NT2/D1 (cell line): Measurements from ENCODE around the gene CIB1.

Source experiments
- DNase-seq: peaks from one replicate; pipeline ENCODE4 v3.0.0-alpha.2; 2011; ENCODE audit warnings: low read depth, low spot score
- H3K27me3 ChIP-seq: 2 replicates; pipeline ENCODE4 v1.6.0; 2011; ENCODE audit warnings: mild to moderate bottlenecking; ENCODE audit not compliant: insufficient read length, insufficient read depth
- H3K36me3 ChIP-seq: 2 replicates; pipeline ENCODE4 v1.6.1; 2011; ENCODE audit warnings: mild to moderate bottlenecking, low read length, mixed read lengths; ENCODE audit not compliant: insufficient read depth, insufficient read length
- H3K4me1 ChIP-seq: 2 replicates; pipeline ENCODE4 v1.5.1; 2011; ENCODE audit not compliant: insufficient read depth, insufficient read length
- H3K4me3 ChIP-seq: 2 replicates; pipeline ENCODE4 v1.5.1; 2011; ENCODE audit warnings: low read depth; ENCODE audit not compliant: insufficient read length
- H3K9ac ChIP-seq: 2 replicates; pipeline ENCODE4 v1.6.0; 2011; ENCODE audit warnings: low read depth; ENCODE audit not compliant: insufficient read length
- H3K9me3 ChIP-seq: 2 replicates; pipeline ENCODE4 v1.5.1; 2011; ENCODE audit warnings: mild to moderate bottlenecking, low read length; ENCODE audit not compliant: insufficient read depth
- SUZ12 ChIP-seq: IDR thresholded peaks from 2 replicates; pipeline ENCODE4 v1.6.1; 2011; ENCODE audit not compliant: insufficient read length, insufficient read depth; ENCODE audit errors: extremely low read depth
- YY1 ChIP-seq: IDR thresholded peaks from 2 replicates; pipeline ENCODE4 v1.6.1; 2011; ENCODE audit not compliant: insufficient read length, insufficient read depth
- ZNF274 ChIP-seq: IDR thresholded peaks from 2 replicates; pipeline ENCODE4 v1.6.1; 2011; ENCODE audit warnings: mild to moderate bottlenecking, low read depth, low read length

CIB1 gene

DNA sequence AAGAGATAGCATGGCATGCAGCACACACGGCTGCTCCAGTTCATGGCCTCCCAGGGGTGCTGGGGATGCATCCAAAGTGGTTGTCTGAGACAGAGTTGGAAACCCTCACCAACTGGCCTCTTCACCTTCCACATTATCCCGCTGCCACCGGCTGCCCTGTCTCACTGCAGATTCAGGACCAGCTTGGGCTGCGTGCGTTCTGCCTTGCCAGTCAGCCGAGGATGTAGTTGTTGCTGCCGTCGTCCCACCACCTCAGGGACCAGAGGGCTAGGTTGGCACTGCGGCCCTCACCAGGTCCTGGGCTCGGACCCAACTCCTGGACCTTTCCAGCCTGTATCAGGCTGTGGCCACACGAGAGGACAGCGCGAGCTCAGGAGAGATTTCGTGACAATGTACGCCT is 4.8 kb downstream of the CIB1 start:
- no peak for DNase-seq
- TF ChIP-seq YY1 (no peak), SUZ12 (no peak), ZNF274 (no peak)
- Histone ChIP-seq H3K9ac (no peak overlapping the region), H3K4me3 (no peak overlapping the region), H3K4me1 (no peaks in the 10 kb centered on the region), H3K9me3 (no peaks in the 10 kb centered on the region), H3K27me3 (no peaks in the 10 kb centered on the region), H3K36me3 (peaks cover 68% of the 10 kb centered on the region)

DNA sequence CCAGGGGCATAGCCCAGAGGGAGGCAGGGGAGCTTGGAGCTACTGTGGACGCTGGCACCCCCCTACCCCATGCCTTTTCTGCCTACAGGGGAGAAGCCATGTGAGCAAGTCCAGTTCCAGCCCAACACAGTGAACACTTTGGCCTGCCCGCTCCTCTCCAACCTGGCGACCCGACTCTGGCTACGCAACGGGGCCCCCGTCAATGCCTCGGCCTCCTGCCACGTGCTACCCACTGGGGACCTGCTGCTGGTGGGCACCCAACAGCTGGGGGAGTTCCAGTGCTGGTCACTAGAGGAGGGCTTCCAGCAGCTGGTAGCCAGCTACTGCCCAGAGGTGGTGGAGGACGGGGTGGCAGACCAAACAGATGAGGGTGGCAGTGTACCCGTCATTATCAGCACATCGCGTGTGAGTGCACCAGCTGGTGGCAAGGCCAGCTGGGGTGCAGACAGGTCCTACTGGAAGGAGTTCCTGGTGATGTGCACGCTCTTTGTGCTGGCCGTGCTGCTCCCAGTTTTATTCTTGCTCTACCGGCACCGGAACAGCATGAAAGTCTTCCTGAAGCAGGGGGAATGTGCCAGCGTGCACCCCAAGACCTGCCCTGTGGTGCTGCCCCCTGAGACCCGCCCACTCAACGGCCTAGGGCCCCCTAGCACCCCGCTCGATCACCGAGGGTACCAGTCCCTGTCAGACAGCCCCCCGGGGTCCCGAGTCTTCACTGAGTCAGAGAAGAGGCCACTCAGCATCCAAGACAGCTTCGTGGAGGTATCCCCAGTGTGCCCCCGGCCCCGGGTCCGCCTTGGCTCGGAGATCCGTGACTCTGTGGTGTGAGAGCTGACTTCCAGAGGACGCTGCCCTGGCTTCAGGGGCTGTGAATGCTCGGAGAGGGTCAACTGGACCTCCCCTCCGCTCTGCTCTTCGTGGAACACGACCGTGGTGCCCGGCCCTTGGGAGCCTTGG is 5.6 kb downstream of the CIB1 start:
- peaks cover 77% of the 10 kb centered on the region for H3K36me3 ChIP-seq

GRCh38 chr15:90227336-90227735 is 6.4 kb downstream of the CIB1 start:
- H3K4me3 ChIP-seq: no peak overlapping the region
- peaks cover 79% of the 10 kb centered on the region for H3K36me3 ChIP-seq
- no peak overlapping the region for H3K9ac ChIP-seq
- no peaks in the 10 kb centered on the region for H3K27me3 ChIP-seq
- no peak for TF ChIP-seq YY1
- TF ChIP-seq ZNF274: no peak
- no peak for TF ChIP-seq SUZ12
- no peaks in the 10 kb centered on the region for H3K9me3 ChIP-seq
- no peaks in the 10 kb centered on the region for H3K4me1 ChIP-seq
- DNase-seq: no peak

More for the DNA sequence above, 5.6 kb downstream of the CIB1 start:
- TF ChIP-seq YY1 (no peak), SUZ12 (no peak), ZNF274 (no peak)
- no peaks in the 10 kb centered on the region for H3K27me3 ChIP-seq
- H3K9me3 ChIP-seq: no peaks in the 10 kb centered on the region
- no peak overlapping the region for H3K4me3 ChIP-seq
- no peaks in the 10 kb centered on the region for H3K4me1 ChIP-seq
- DNase-seq: no peak
- H3K9ac ChIP-seq: no peak overlapping the region

GRCh38 chr15:90225504-90226234 is 8.1 kb downstream of the CIB1 start:
- H3K4me1 ChIP-seq: peaks cover 9% of the 10 kb centered on the region
- H3K9me3 ChIP-seq: no peaks in the 10 kb centered on the region
- H3K36me3 ChIP-seq: peaks cover 70% of the 10 kb centered on the region
- H3K27me3 ChIP-seq: no peaks in the 10 kb centered on the region
- no peak overlapping the region for H3K4me3 ChIP-seq
- TF ChIP-seq SUZ12 (no peak), YY1 (no peak), ZNF274 (no peak)
- H3K9ac ChIP-seq: no peak overlapping the region
- DNase-seq: no peak

DNA sequence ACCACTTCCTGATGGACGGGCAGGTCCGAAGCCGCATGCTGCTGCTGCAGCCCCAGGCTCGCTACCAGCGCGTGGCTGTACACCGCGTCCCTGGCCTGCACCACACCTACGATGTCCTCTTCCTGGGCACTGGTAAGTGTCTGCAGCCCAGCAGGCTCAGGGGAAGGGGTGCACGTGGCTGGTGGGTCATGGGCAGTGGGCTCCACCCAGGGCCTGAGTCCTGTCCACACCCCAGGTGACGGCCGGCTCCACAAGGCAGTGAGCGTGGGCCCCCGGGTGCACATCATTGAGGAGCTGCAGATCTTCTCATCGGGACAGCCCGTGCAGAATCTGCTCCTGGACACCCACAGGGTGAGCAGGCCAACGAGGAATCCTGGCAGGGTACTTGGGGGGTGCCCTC is 8.7 kb downstream of the CIB1 start:
- no peak for DNase-seq
- Histone ChIP-seq H3K4me1 (peaks cover 11% of the 10 kb centered on the region), H3K27me3 (no peaks in the 10 kb centered on the region), H3K4me3 (no peak overlapping the region), H3K9ac (no peak overlapping the region), H3K9me3 (no peaks in the 10 kb centered on the region), H3K36me3 (peaks cover 64% of the 10 kb centered on the region)
- TF ChIP-seq ZNF274: no peak

- DNase-seq: no peak
- peaks cover 49% of the 10 kb centered on the region for H3K36me3 ChIP-seq
- H3K4me1 ChIP-seq: peaks cover 11% of the 10 kb centered on the region
- H3K9ac ChIP-seq: no peak overlapping the region
- no peaks in the 10 kb centered on the region for H3K27me3 ChIP-seq
- no peak overlapping the region for H3K4me3 ChIP-seq
- H3K9me3 ChIP-seq: no peaks in the 10 kb centered on the region
- no peak for TF ChIP-seq ZNF274
- no peak for TF ChIP-seq SUZ12
- no peak for TF ChIP-seq YY1
Measured at GRCh38 chr15:90223441-90224165, 10.1 kb downstream of the CIB1 start.

- DNase-seq: no peak
- H3K9me3 ChIP-seq: no peaks in the 10 kb centered on the region
- H3K4me1 ChIP-seq: peaks cover 11% of the 10 kb centered on the region
- H3K36me3 ChIP-seq: peaks cover 43% of the 10 kb centered on the region
- H3K9ac ChIP-seq: no peak overlapping the region
- TF ChIP-seq ZNF274 (no peak), SUZ12 (no peak), YY1 (no peak)
- no peak overlapping the region for H3K4me3 ChIP-seq
- no peaks in the 10 kb centered on the region for H3K27me3 ChIP-seq
Measured at GRCh38 chr15:90222547-90222946, 11.2 kb downstream of the CIB1 start.
